HepG2 (cell line): ENCODE measurements around the gene PTTG1. TPM values are rescaled to one million over a fixed set of nuclear protein-coding genes. Genes with fewer than 3 reads are reported as not detected.

Source experiments
- ATAC-seq: fragments of 200-7000 bp; cut with Tn5 transposase; 3 replicates; pipeline ENCODE4 v1.9.1; 2020; ENCODE audit warnings: mild to moderate bottlenecking, moderate library complexity
- BruUV-seq: library from RNA; stranded (reverse); fragments of 400-500 nt; replicated peaks from 2 replicates; lab custom pipeline; 2021; lab: Mats Ljungman, UMichigan
- CTCF ChIA-PET: fragments of 300-600 bp; formaldehyde crosslinking; extraction: SDS; loops from one replicate; lab custom pipeline; 2021; ENCODE audit warnings: low total read pairs, inconsistent platforms, low intra/inter-chr PET ratio; lab: Yijun Ruan, JAX
- POLR2A ChIA-PET: fragments of 350-600 bp; sonication (Branson Sonifier 250); formaldehyde crosslinking; loops from one replicate; lab custom pipeline; 2020; ENCODE audit warnings: antibody characterized with exemption, inconsistent platforms; lab: Yijun Ruan, JAX
- DNase-seq: peaks from one replicate; pipeline ENCODE4 v3.0.0-alpha.2; 2015; ENCODE audit warnings: low spot score
- FAIRE-seq: peaks from 3 replicates; lab custom pipeline; 2011; peaks lifted over from hg19 to GRCh38; lab: Jason Lieb, UNC
- H2AFZ ChIP-seq: one replicate; pipeline ENCODE4 v1.6.1; 2011; ENCODE audit warnings: low read length, inconsistent platforms
- H3K27ac ChIP-seq: fragments of 300-600 bp; 3 replicates; pipeline ENCODE4 v1.8.0; 2011; ENCODE audit warnings: mixed run types, mild to moderate bottlenecking, mixed read lengths, low read length, inconsistent platforms; ENCODE audit not compliant: insufficient read depth; ENCODE audit errors: extremely low read length
- H3K27me3 ChIP-seq, 2 experiments: fragments of 200-600 bp in 1 of 2; 2 replicates in 1 of 2; 3 replicates in 1 of 2; pipeline versions ENCODE4 v1.6.0 to v1.8.0; 2011; ENCODE audit warnings: low read length in 2 of 2, mild to moderate bottlenecking in 2 of 2, moderate library complexity in 2 of 2, inconsistent platforms in 1 of 2; ENCODE audit not compliant: insufficient read depth in 2 of 2, control insufficient read depth in 1 of 2
- H3K36me3 ChIP-seq, 2 experiments: fragments of 200-600 bp in 1 of 2; replicated peaks in 1 of 2; 2 replicates in 1 of 2; 3 replicates in 1 of 2; pipeline versions ENCODE4 v1.5.1 to v1.8.0; 2011; ENCODE audit warnings: low read length in 2 of 2, inconsistent platforms in 1 of 2; ENCODE audit not compliant: insufficient read depth in 2 of 2, control insufficient read depth in 1 of 2
- H3K4me1 ChIP-seq: 2 replicates; pipeline ENCODE4 v1.5.1; 2012; ENCODE audit warnings: low read length, inconsistent platforms; ENCODE audit not compliant: insufficient read depth
- H3K4me2 ChIP-seq: 2 replicates; pipeline ENCODE4 v1.6.0; 2011; ENCODE audit warnings: low read depth, low read length, inconsistent platforms
- H3K4me3 ChIP-seq, 3 experiments: fragments of 200-600 bp in 1 of 3; sonication (generic), shearing (Covaris generic) in 1 of 3; replicated peaks in 1 of 3; 2 replicates each; pipeline ENCODE4 v1.5.1; 2011 to 2016; ENCODE audit warnings: low read length in 3 of 3, inconsistent platforms in 2 of 3, low read depth in 2 of 3, mild to moderate bottlenecking in 2 of 3, control low read depth in 1 of 3, mixed read lengths in 1 of 3; ENCODE audit not compliant: insufficient read depth in 1 of 3
- H3K79me2 ChIP-seq: one replicate; pipeline ENCODE4 v1.6.1; 2011; ENCODE audit warnings: low read length, inconsistent platforms; ENCODE audit not compliant: insufficient read depth
- H3K9ac ChIP-seq: 2 replicates; pipeline ENCODE4 v1.6.0; 2011; ENCODE audit warnings: mild to moderate bottlenecking, low read depth, low read length, inconsistent platforms; ENCODE audit not compliant: insufficient read depth
- H3K9me3 ChIP-seq: 2 replicates; pipeline ENCODE4 v1.5.1; 2012; ENCODE audit warnings: mild to moderate bottlenecking, low read length
- H4K20me1 ChIP-seq: 2 replicates; pipeline ENCODE4 v1.6.0; 2011; ENCODE audit warnings: inconsistent platforms, mild to moderate bottlenecking, low read length, moderate library complexity; ENCODE audit not compliant: insufficient read depth
- AGO1 ChIP-seq: fragments of 200-400 bp; formaldehyde crosslinking; IDR thresholded peaks from 2 replicates; pipeline ENCODE4 v1.6.1; 2017; ENCODE audit warnings: mild to moderate bottlenecking, low read depth, low read length, moderate library complexity; ENCODE audit not compliant: poor library complexity, severe bottlenecking
- KDM2A ChIP-seq: sonication (generic); formaldehyde crosslinking; IDR thresholded peaks from 2 replicates; pipeline ENCODE4 v1.4.0; 2020; ENCODE audit warnings: low read depth, missing genetic modification reagents, borderline replicate concordance
- PREB ChIP-seq: sonication (generic); formaldehyde crosslinking; IDR thresholded peaks from 2 replicates; pipeline ENCODE4 v1.4.0; 2020; ENCODE audit warnings: missing genetic modification reagents
- ZFP37 ChIP-seq: sonication (generic); formaldehyde crosslinking; IDR thresholded peaks from 2 replicates; pipeline ENCODE4 v1.4.0; 2020; ENCODE audit warnings: missing genetic modification reagents, borderline replicate concordance
- ZNF136 ChIP-seq: sonication (generic); formaldehyde crosslinking; IDR thresholded peaks from 2 replicates; pipeline ENCODE4 v1.8.1; 2022; ENCODE audit warnings: low read depth, mild to moderate bottlenecking, moderate library complexity, missing genetic modification reagents
- ZNF709 ChIP-seq: sonication (generic); formaldehyde crosslinking; IDR thresholded peaks from 2 replicates; pipeline ENCODE4 v1.5.0; 2020; ENCODE audit warnings: mild to moderate bottlenecking, missing genetic modification reagents
- ZSCAN29 ChIP-seq: sonication (generic); formaldehyde crosslinking; conservative IDR thresholded peaks from 2 replicates; pipeline ENCODE4 v1.4.0; 2020; ENCODE audit warnings: mild to moderate bottlenecking, missing genetic modification reagents
- WGBS: methylation state at CpG from one replicate; pipeline ENCODE4 v1.1.6; 2017; ENCODE audit warnings: low lambda C conversion rate; 5-methylcytosine and 5-hydroxymethylcytosine counted together
- in situ Hi-C: cut with HindIII; loops from 2 replicates; pipeline ENCODE4 v1.10.0; 2017; ENCODE audit warnings: low pct_unique_long_range_greater_than_20kb; ENCODE audit not compliant: extremely low pct_ligation_motif_present
- intact Hi-C: fragments of 100-400 bp; cut with micrococcal nuclease; formaldehyde crosslinking; loops from one replicate; pipeline ENCODE4 v1.10.0; 2022; ENCODE audit not compliant: unreplicated experiment
- polyA plus RNA-seq, 8 experiments: library from polyadenylated mRNA; depleted of rRNA in 3 of 8; stranded (reverse) in 7 of 8; unstranded in 1 of 8; fragments of >200 nt; fragmentation: Illumina TruSeq in 4 of 8; extraction: Trizol in 4 of 8; gene quantifications; 2 replicates each; pipeline versions ENCODE4 v1.2.1 to v1.2.3, GENCODE V29; 2011 to 2016; ENCODE audit warnings: low read depth in 4 of 8, missing spikeins in 1 of 8, mixed read lengths in 1 of 8; ENCODE audit not compliant: insufficient read depth in 1 of 8
- total RNA-seq, 5 experiments: library from RNA; depleted of rRNA; stranded (reverse); fragments of >200 nt; fragmentation: Illumina TruSeq; extraction: Trizol; gene quantifications; 2 replicates each; pipeline ENCODE4 v1.2.3, GENCODE V29; 2016; ENCODE audit warnings: low read depth in 1 of 5
- TF ChIP-seq, protein P1 (sequence below): IDR thresholded peaks from 2 replicates; pipeline ENCODE4 v1.6.1; 2018; ENCODE audit warnings: missing genetic modification reagents, mild to moderate bottlenecking, missing compliant biosample characterization
- TF ChIP-seq, protein P2 (sequence below): sonication (generic); formaldehyde crosslinking; IDR thresholded peaks from 2 replicates; pipeline ENCODE4 v1.5.1; 2020; ENCODE audit warnings: mild to moderate bottlenecking, moderate library complexity, missing genetic modification reagents
- TF ChIP-seq, protein P3 (sequence below): sonication (generic); formaldehyde crosslinking; IDR thresholded peaks from 2 replicates; pipeline ENCODE4 v1.4.0; 2020; ENCODE audit warnings: mild to moderate bottlenecking, missing genetic modification reagents

The PTTG1 gene
- total and polyA plus RNA-seq, 2 of the 13 experiments (the other 11 are each of a cell fraction or from before 2014, with no cell fraction given): 102 to 161 TPM

DNA sequence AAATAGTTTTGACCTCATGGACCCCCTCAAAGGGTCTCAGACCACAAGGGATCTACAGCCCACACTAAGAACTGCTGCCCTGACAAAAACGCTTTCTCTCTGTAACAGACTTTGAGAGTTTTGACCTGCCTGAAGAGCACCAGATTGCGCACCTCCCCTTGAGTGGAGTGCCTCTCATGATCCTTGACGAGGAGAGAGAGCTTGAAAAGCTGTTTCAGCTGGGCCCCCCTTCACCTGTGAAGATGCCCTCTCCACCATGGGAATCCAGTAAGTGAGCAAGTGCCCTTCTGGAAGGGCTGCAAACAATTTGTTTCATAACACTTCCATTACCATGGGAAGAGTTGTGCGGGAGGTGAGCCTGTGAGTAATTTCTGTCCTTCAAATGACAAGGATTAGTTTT is 6.0 kb downstream of the PTTG1 start (continued):
- TF ChIP-seq, protein P1, sequence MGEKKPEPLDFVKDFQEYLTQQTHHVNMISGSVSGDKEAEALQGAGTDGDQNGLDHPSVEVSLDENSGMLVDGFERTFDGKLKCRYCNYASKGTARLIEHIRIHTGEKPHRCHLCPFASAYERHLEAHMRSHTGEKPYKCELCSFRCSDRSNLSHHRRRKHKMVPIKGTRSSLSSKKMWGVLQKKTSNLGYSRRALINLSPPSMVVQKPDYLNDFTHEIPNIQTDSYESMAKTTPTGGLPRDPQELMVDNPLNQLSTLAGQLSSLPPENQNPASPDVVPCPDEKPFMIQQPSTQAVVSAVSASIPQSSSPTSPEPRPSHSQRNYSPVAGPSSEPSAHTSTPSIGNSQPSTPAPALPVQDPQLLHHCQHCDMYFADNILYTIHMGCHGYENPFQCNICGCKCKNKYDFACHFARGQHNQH (CRISPR knock-in tag): no peak
- TF ChIP-seq, all 625 proteins: peak for 0

GRCh38 chr5:160432196-160432595 is 10.5 kb downstream of the PTTG1 start:
- TF ChIP-seq ZNF136 (CRISPR knock-in tag): no peak
- TF ChIP-seq, protein P2, sequence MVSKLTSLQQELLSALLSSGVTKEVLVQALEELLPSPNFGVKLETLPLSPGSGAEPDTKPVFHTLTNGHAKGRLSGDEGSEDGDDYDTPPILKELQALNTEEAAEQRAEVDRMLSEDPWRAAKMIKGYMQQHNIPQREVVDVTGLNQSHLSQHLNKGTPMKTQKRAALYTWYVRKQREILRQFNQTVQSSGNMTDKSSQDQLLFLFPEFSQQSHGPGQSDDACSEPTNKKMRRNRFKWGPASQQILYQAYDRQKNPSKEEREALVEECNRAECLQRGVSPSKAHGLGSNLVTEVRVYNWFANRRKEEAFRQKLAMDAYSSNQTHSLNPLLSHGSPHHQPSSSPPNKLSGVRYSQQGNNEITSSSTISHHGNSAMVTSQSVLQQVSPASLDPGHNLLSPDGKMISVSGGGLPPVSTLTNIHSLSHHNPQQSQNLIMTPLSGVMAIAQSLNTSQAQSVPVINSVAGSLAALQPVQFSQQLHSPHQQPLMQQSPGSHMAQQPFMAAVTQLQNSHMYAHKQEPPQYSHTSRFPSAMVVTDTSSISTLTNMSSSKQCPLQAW: no peak
- TF ChIP-seq ZFP37 (CRISPR knock-in tag): no peak
- TF ChIP-seq AGO1: no peak
- TF ChIP-seq ZNF709: no peak
- TF ChIP-seq, protein P3, sequence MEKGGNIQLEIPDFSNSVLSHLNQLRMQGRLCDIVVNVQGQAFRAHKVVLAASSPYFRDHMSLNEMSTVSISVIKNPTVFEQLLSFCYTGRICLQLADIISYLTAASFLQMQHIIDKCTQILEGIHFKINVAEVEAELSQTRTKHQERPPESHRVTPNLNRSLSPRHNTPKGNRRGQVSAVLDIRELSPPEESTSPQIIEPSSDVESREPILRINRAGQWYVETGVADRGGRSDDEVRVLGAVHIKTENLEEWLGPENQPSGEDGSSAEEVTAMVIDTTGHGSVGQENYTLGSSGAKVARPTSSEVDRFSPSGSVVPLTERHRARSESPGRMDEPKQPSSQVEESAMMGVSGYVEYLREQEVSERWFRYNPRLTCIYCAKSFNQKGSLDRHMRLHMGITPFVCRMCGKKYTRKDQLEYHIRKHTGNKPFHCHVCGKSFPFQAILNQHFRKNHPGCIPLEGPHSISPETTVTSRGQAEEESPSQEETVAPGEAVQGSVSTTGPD: no peak
- no peak for TF ChIP-seq ZSCAN29 (CRISPR knock-in tag)
- TF ChIP-seq KDM2A (CRISPR knock-in tag): no peak
- no peak for TF ChIP-seq PREB
- no peak overlapping the region for H3K27ac ChIP-seq
- H3K9ac ChIP-seq: no peak overlapping the region
- 87% methylated on average over 3 of the region's 4 CpGs for WGBS
- no peak for FAIRE-seq
- H3K9me3 ChIP-seq: no peaks in the 10 kb centered on the region
- peaks cover 3 to 18% of the 10 kb centered on the region in 2 experiments for H3K36me3 ChIP-seq
- no peak for ATAC-seq
- no peak overlapping the region for H3K4me3 ChIP-seq
- ChIA-PET CTCF (no interaction called here), POLR2A (interaction anchor here (1.1 kb wide), 1 partner anchor 13 kb away, joined by 4 read pairs; the partner anchor contains the start of gene SLU7)
- H3K4me1 ChIP-seq: peaks cover 33% of the 10 kb centered on the region
- intact Hi-C loops (no loop called here), in situ Hi-C loops (loop anchor here (10.0 kb wide), 1 partner anchor 363 kb away; no protein-coding TSS in a partner anchor)
- H4K20me1 ChIP-seq: no peaks in the 10 kb centered on the region
- H3K4me2 ChIP-seq: no peak overlapping the region
- no TSS peak for BruUV-seq
- no peak for DNase-seq
- H3K79me2 ChIP-seq: no peaks in the 10 kb centered on the region
- no peak overlapping the region for H2AFZ ChIP-seq
- H3K27me3 ChIP-seq: no peaks in the 10 kb centered on the region
